Uterus (tissue), 2 donors: ENCODE data around the gene SNX2.

Experiments used
- POLR2A ChIP-seq, 2 donors: fragments of 450-650 bp; IDR thresholded peaks; one replicate each; pipeline ENCODE4 v1.6.1; 2016; ENCODE audit warnings: antibody characterized with exemption in 2 of 2, mild to moderate bottlenecking in 1 of 2, moderate library complexity in 1 of 2
- TF ChIP-seq, protein P1 (sequence below), 4 experiments: fragments of 200-600 bp in 2 of 4; fragments of 450-650 bp in 2 of 4; sonication (generic) in 2 of 4; IDR thresholded peaks; one replicate each; pipeline ENCODE4 v1.5.1; 2016 to 2019; ENCODE audit warnings: antibody characterized with exemption in 4 of 4, mild to moderate bottlenecking in 2 of 4, moderate library complexity in 1 of 4

DNA sequence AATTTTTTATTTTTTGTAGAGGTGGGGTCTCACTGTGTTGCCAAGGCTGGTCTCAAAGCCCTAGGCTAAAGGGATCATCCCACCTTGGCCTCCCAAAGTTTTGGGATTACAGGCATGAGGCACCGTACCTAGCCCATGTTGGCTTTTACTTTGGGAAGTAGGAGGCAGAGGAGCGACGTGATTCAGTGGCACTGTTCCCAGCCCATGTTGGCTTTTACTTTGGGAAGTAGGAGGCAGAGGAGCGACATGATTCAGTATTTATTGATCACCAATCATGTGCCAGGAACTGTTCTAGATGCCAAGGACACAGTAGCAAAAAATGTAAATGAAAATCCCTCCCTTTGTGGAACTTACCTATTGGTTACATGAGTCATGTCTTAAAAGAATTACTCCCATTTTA, 88.8 kb downstream of the SNX2 start:
- TF ChIP-seq, protein P1, sequence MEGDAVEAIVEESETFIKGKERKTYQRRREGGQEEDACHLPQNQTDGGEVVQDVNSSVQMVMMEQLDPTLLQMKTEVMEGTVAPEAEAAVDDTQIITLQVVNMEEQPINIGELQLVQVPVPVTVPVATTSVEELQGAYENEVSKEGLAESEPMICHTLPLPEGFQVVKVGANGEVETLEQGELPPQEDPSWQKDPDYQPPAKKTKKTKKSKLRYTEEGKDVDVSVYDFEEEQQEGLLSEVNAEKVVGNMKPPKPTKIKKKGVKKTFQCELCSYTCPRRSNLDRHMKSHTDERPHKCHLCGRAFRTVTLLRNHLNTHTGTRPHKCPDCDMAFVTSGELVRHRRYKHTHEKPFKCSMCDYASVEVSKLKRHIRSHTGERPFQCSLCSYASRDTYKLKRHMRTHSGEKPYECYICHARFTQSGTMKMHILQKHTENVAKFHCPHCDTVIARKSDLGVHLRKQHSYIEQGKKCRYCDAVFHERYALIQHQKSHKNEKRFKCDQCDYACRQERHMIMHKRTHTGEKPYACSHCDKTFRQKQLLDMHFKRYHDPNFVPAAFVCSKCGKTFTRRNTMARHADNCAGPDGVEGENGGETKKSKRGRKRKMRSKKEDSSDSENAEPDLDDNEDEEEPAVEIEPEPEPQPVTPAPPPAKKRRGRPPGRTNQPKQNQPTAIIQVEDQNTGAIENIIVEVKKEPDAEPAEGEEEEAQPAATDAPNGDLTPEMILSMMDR (IDR thresholded peaks at IDR 0.05) = no peak
- no peak for TF ChIP-seq POLR2A (IDR thresholded peaks at IDR 0.05)
